ENCODE measurements around the gene ACSS3.
"Not testable (repeated sequence)": the region's sequence is repeated elsewhere in the genome, so short reads cannot be mapped to it uniquely, and the experiment has no call there.

The ACSS3 gene

DNA sequence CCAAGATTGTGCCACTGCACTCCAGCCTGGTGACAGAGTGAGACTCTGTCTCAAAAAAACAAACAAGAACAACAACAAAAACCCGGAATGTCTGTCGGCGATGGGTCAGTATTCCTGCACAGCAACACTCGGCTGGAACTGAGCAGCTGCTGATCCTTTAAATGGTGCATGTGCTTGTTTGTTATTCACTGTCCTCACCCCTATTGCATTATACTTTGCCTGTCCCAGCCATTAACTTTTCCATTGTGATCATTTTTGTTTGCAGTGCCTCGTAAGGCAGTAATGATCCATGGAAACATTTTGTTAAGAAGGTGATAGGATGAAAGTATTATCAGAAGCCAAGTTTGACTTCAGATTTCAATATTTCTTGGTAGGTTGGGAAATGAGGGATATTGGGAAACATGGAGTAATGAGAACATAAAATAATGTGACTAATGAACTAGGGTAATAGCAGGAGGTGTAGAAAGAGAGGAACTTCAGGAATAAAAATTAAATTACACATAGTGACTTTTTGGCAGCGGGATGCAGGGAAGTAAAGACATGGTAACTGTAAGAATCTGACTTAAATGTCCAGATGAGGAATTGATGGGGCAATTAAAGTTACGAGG is 6.1 kb downstream of the ACSS3 start:
- no peak for DNase-seq
- TF ChIP-seq POLR2A (IDR thresholded peaks at IDR 0.05; ENCODE audit: low read length) (no peak), GATA1 (IDR thresholded peaks at IDR 0.05; ENCODE audit: low read depth, low read length) (no peak)

- no peak for TF ChIP-seq GATA1 (IDR thresholded peaks at IDR 0.05; ENCODE audit: low read depth, low read length)
- no peak for TF ChIP-seq POLR2A (IDR thresholded peaks at IDR 0.05; ENCODE audit: low read length)
- no peak for DNase-seq
Observed at GRCh38 chr12:81084811-81085350, 7.0 kb downstream of the ACSS3 start.

DNA sequence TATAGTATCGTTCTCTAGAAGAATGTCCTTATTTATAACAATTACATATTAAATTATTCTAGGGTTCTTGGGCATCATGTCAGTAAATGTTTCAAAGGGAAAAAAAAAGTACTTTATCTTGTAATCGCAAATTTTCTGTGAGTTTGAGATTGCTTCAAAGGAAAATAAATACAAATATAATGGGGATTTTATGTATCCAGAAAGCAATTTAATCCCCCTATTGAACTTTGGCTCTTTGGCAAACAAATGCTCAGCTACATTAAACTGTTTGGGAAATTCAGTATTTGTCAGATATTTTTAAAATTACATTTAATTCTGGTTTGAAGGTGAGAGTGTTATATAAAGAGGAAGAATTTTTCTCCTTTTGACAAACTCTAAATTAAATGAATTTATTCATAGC is 8.0 kb downstream of the ACSS3 start:
- no peak for TF ChIP-seq POLR2A (IDR thresholded peaks at IDR 0.05; ENCODE audit: low read length)
- no peak for TF ChIP-seq GATA1 (IDR thresholded peaks at IDR 0.05; ENCODE audit: low read depth, low read length)
- DNase-seq: no peak

GRCh38 chr12:81086342-81086741 is 8.5 kb downstream of the ACSS3 start:
- TF ChIP-seq POLR2A (IDR thresholded peaks at IDR 0.05; ENCODE audit: low read length) (no peak), GATA1 (IDR thresholded peaks at IDR 0.05; ENCODE audit: low read depth, low read length) (no peak)
- DNase-seq: no peak

- DNase-seq: no peak
- no peak for TF ChIP-seq GATA1 (IDR thresholded peaks at IDR 0.05; ENCODE audit: low read depth, low read length)
- TF ChIP-seq POLR2A (IDR thresholded peaks at IDR 0.05; ENCODE audit: low read length): no peak
Observed at GRCh38 chr12:81088221-81088620, 10.3 kb downstream of the ACSS3 start.

DNA sequence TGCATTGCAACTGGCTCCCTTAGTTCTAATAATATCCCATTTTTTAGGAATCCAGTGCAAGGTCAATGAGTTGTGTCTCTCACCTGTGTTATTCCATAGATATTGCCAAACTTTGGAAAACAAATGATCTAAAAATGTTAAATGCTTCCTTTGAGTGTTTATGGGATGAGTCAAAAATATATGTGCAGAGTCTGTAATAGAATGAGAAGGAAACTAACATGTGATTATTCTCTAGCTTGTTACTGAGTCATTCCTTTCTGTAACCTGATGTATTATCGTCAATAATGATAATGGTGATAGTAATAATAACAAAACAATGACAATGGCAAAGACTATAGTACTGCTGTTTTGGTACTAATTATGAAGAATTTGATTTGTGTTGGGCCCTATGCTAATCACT is 11.5 kb downstream of the ACSS3 start:
- TF ChIP-seq POLR2A (IDR thresholded peaks at IDR 0.05; ENCODE audit: low read length): no peak
- TF ChIP-seq GATA1 (IDR thresholded peaks at IDR 0.05; ENCODE audit: low read depth, low read length): no peak
- DNase-seq: no peak

GRCh38 chr12:81092053-81092452 is 14.2 kb downstream of the ACSS3 start:
- no peak for DNase-seq
- TF ChIP-seq POLR2A (IDR thresholded peaks at IDR 0.05; ENCODE audit: low read length) (no peak), GATA1 (IDR thresholded peaks at IDR 0.05; ENCODE audit: low read depth, low read length) (no peak)

- TF ChIP-seq POLR2A (IDR thresholded peaks at IDR 0.05; ENCODE audit: low read length) (no peak), GATA1 (IDR thresholded peaks at IDR 0.05; ENCODE audit: low read depth, low read length) (no peak)
- DNase-seq: no peak
Observed at GRCh38 chr12:81094718-81095360, 17.0 kb downstream of the ACSS3 start.

DNA sequence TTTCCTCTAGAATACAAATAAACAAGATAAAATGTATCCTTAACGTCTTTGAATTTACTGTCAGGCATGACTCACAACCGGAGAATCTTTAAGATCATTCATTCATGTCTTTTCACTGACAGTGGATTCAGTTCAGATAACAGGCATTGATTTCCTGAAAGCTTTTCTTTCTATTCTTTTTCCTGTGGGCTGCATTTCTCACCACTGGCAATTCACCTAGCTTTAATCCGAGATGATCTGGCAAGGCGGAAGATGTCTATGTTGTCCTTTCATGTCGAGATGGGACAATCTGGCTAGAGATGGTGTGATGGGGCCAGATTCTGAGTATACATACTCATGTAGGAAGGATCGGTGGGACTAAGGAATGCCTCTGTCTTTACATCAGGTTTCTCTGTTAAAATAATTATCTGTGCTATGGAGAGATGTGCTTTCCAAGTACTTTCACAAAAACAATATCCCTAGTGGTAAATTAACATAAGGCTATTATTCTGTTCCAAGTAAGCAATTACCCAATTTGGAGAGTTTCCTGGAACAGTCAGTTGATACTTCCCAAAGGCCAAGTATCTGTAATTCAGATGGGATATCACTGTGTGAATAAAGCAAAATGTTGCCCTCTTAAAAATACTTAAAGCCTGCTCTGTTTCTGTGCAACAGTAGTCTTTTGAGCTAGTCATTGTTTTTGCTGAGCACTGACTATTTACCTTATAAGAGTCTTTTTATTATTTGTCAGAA is 17.8 kb downstream of the ACSS3 start:
- TF ChIP-seq GATA1 (IDR thresholded peaks at IDR 0.05; ENCODE audit: low read depth, low read length) (no peak), POLR2A (IDR thresholded peaks at IDR 0.05; ENCODE audit: low read length) (no peak)
- DNase-seq: no peak

- TF ChIP-seq GATA1 (IDR thresholded peaks at IDR 0.05; ENCODE audit: low read depth, low read length) (no peak), POLR2A (IDR thresholded peaks at IDR 0.05; ENCODE audit: low read length) (no peak)
- no peak for DNase-seq
Observed at GRCh38 chr12:81105687-81106086, 27.8 kb downstream of the ACSS3 start.

GRCh38 chr12:81114226-81114625 is 36.3 kb downstream of the ACSS3 start:
- no peak for DNase-seq
- TF ChIP-seq GATA1 (IDR thresholded peaks at IDR 0.05; ENCODE audit: low read depth, low read length) (no peak), POLR2A (IDR thresholded peaks at IDR 0.05; ENCODE audit: low read length) (no peak)

DNA sequence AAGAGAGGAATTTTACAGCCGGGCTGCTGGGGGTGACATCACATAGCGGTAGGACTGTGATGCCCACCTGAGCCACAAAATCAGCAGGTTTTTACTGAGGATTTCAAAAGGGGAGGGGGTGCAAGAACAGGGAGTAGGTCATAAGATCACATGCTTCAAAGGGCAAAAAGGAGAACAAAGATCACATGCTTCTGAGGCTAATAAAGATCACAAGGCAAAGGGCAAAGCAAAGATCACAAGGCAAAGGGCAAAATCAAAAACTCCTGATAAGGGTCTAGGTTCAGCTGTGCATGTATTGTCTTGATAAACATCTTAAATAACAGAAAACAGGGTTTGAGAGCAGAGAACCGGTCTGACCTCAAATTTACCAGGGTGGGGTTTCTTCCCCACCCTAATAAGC is 41.2 kb downstream of the ACSS3 start:
- not testable (repeated sequence) for DNase-seq

GRCh38 chr12:81120961-81121360 is 43.1 kb downstream of the ACSS3 start:
- TF ChIP-seq GATA1 (IDR thresholded peaks at IDR 0.05; ENCODE audit: low read depth, low read length) (no peak), POLR2A (IDR thresholded peaks at IDR 0.05; ENCODE audit: low read length) (no peak)
- no peak for DNase-seq

GRCh38 chr12:81123611-81124010 is 45.7 kb downstream of the ACSS3 start:
- no peak for DNase-seq
- TF ChIP-seq POLR2A (IDR thresholded peaks at IDR 0.05; ENCODE audit: low read length): no peak
- no peak for TF ChIP-seq GATA1 (IDR thresholded peaks at IDR 0.05; ENCODE audit: low read depth, low read length)

DNA sequence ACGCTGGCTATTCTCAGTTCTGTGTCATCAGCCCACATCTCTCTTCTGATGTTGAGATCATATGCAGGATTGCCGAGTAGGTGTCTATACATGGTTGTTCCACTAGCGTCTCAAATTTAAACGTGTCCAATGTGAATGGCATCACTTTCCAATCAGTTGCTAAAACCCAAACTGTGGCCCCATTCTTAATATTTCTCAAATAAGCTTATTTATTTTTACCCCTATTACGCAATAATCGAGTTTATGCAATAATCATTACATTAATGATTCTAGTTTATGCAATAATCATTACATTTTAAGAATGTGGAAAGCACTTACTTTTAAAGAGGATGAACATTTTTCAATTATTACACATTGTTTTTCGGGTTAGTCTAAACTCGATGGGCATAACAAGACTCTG is 47.8 kb downstream of the ACSS3 start:
- no peak for DNase-seq
- TF ChIP-seq POLR2A (IDR thresholded peaks at IDR 0.05; ENCODE audit: low read length) (no peak), GATA1 (IDR thresholded peaks at IDR 0.05; ENCODE audit: low read depth, low read length) (no peak)

Data from erythroblast (primary cell).